ENCODE data around the gene CACNA1D.

The CACNA1D gene

GRCh38 chr3:53643757-53644156, 149.3 kb downstream of the CACNA1D start:
- WGBS, 2 experiments = 79% methylated on average over 3 to 4 of the region's 4 CpGs
- H3K27ac ChIP-seq (ENCODE audit: insufficient read depth, low read depth, low read length, poor library complexity, severe bottlenecking) = no peak overlapping the region

GRCh38 chr3:53645754-53646153, 151.3 kb downstream of the CACNA1D start:
- no peaks in the 10 kb centered on the region for H3K27me3 ChIP-seq (ENCODE audit: control insufficient read depth, insufficient read depth, low read length, poor library complexity, severe bottlenecking)
- no peak overlapping the region for H3K27ac ChIP-seq (ENCODE audit: insufficient read depth, low read depth, low read length, poor library complexity, severe bottlenecking)
- H3K4me3 ChIP-seq (ENCODE audit: insufficient read depth, low read depth, low read length) = no peak overlapping the region
- no peaks in the 10 kb centered on the region for H3K4me1 ChIP-seq (ENCODE audit: control insufficient read depth, insufficient read depth, low read length)
- 94 to 96% methylated on average over 3 of the region's 3 CpGs for WGBS, 2 experiments
- no peaks in the 10 kb centered on the region for H3K36me3 ChIP-seq (ENCODE audit: control insufficient read depth, insufficient read depth, low read length)
- no peaks in the 10 kb centered on the region for H3K9me3 ChIP-seq (ENCODE audit: control insufficient read depth, low read length)

More at GRCh38 chr3:53643757-53644156, 149.3 kb downstream of the CACNA1D start:
- no peaks in the 10 kb centered on the region for H3K27me3 ChIP-seq (ENCODE audit: control insufficient read depth, insufficient read depth, low read length, poor library complexity, severe bottlenecking)
- H3K4me3 ChIP-seq (ENCODE audit: insufficient read depth, low read depth, low read length) = no peak overlapping the region
- H3K4me1 ChIP-seq (ENCODE audit: control insufficient read depth, insufficient read depth, low read length) = no peaks in the 10 kb centered on the region
- H3K9me3 ChIP-seq (ENCODE audit: control insufficient read depth, low read length) = no peaks in the 10 kb centered on the region
- no peaks in the 10 kb centered on the region for H3K36me3 ChIP-seq (ENCODE audit: control insufficient read depth, insufficient read depth, low read length)

- WGBS, 2 experiments = 88 to 94% methylated on average over 3 of the region's 3 CpGs
- no peaks in the 10 kb centered on the region for H3K27me3 ChIP-seq (ENCODE audit: control insufficient read depth, insufficient read depth, low read length, poor library complexity, severe bottlenecking)
- no peaks in the 10 kb centered on the region for H3K4me1 ChIP-seq (ENCODE audit: control insufficient read depth, insufficient read depth, low read length)
- H3K27ac ChIP-seq (ENCODE audit: insufficient read depth, low read depth, low read length, poor library complexity, severe bottlenecking) = no peak overlapping the region
- H3K4me3 ChIP-seq (ENCODE audit: insufficient read depth, low read depth, low read length) = no peak overlapping the region
- no peaks in the 10 kb centered on the region for H3K36me3 ChIP-seq (ENCODE audit: control insufficient read depth, insufficient read depth, low read length)
- no peaks in the 10 kb centered on the region for H3K9me3 ChIP-seq (ENCODE audit: control insufficient read depth, low read length)
Observed at GRCh38 chr3:53646723-53647122, 152.3 kb downstream of the CACNA1D start.

- WGBS, 2 experiments = 91 to 93% methylated on average over 4 of the region's 4 CpGs
- no peaks in the 10 kb centered on the region for H3K36me3 ChIP-seq (ENCODE audit: control insufficient read depth, insufficient read depth, low read length)
Observed at GRCh38 chr3:53649816-53650215, 155.4 kb downstream of the CACNA1D start.

GRCh38 chr3:53650424-53650823, 156.0 kb downstream of the CACNA1D start:
- Histone ChIP-seq H3K27ac (ENCODE audit: insufficient read depth, low read depth, low read length, poor library complexity, severe bottlenecking) (no peak overlapping the region), H3K9me3 (ENCODE audit: control insufficient read depth, low read length) (no peaks in the 10 kb centered on the region), H3K27me3 (ENCODE audit: control insufficient read depth, insufficient read depth, low read length, poor library complexity, severe bottlenecking) (no peaks in the 10 kb centered on the region), H3K36me3 (ENCODE audit: control insufficient read depth, insufficient read depth, low read length) (no peaks in the 10 kb centered on the region), H3K4me1 (ENCODE audit: control insufficient read depth, insufficient read depth, low read length) (no peaks in the 10 kb centered on the region), H3K4me3 (ENCODE audit: insufficient read depth, low read depth, low read length) (no peak overlapping the region)
- WGBS, 2 experiments = 94 to 96% methylated on average over 5 of the region's 5 CpGs

More at GRCh38 chr3:53649816-53650215, 155.4 kb downstream of the CACNA1D start:
- Histone ChIP-seq H3K27me3 (ENCODE audit: control insufficient read depth, insufficient read depth, low read length, poor library complexity, severe bottlenecking) (no peaks in the 10 kb centered on the region), H3K9me3 (ENCODE audit: control insufficient read depth, low read length) (no peaks in the 10 kb centered on the region), H3K4me3 (ENCODE audit: insufficient read depth, low read depth, low read length) (no peak overlapping the region), H3K27ac (ENCODE audit: insufficient read depth, low read depth, low read length, poor library complexity, severe bottlenecking) (no peak overlapping the region), H3K4me1 (ENCODE audit: control insufficient read depth, insufficient read depth, low read length) (no peaks in the 10 kb centered on the region)

GRCh38 chr3:53650928-53651661, 156.7 kb downstream of the CACNA1D start:
- Histone ChIP-seq H3K27ac (ENCODE audit: insufficient read depth, low read depth, low read length, poor library complexity, severe bottlenecking) (no peak overlapping the region), H3K9me3 (ENCODE audit: control insufficient read depth, low read length) (no peaks in the 10 kb centered on the region), H3K4me3 (ENCODE audit: insufficient read depth, low read depth, low read length) (no peak overlapping the region), H3K27me3 (ENCODE audit: control insufficient read depth, insufficient read depth, low read length, poor library complexity, severe bottlenecking) (no peaks in the 10 kb centered on the region), H3K4me1 (ENCODE audit: control insufficient read depth, insufficient read depth, low read length) (no peaks in the 10 kb centered on the region), H3K36me3 (ENCODE audit: control insufficient read depth, insufficient read depth, low read length) (no peaks in the 10 kb centered on the region)
- WGBS, 2 experiments = 95% methylated on average over 4 to 5 of the region's 5 CpGs

GRCh38 chr3:53651927-53652326, 157.5 kb downstream of the CACNA1D start:
- no peaks in the 10 kb centered on the region for H3K27me3 ChIP-seq (ENCODE audit: control insufficient read depth, insufficient read depth, low read length, poor library complexity, severe bottlenecking)
- no peaks in the 10 kb centered on the region for H3K36me3 ChIP-seq (ENCODE audit: control insufficient read depth, insufficient read depth, low read length)
- 95 to 97% methylated on average over 8 of the region's 8 CpGs for WGBS, 2 experiments
- H3K4me3 ChIP-seq (ENCODE audit: insufficient read depth, low read depth, low read length) = no peak overlapping the region
- H3K9me3 ChIP-seq (ENCODE audit: control insufficient read depth, low read length) = no peaks in the 10 kb centered on the region
- H3K27ac ChIP-seq (ENCODE audit: insufficient read depth, low read depth, low read length, poor library complexity, severe bottlenecking) = no peak overlapping the region
- no peaks in the 10 kb centered on the region for H3K4me1 ChIP-seq (ENCODE audit: control insufficient read depth, insufficient read depth, low read length)

GRCh38 chr3:53657651-53658050, 163.2 kb downstream of the CACNA1D start:
- Histone ChIP-seq H3K27me3 (ENCODE audit: control insufficient read depth, insufficient read depth, low read length, poor library complexity, severe bottlenecking) (no peaks in the 10 kb centered on the region), H3K4me3 (ENCODE audit: insufficient read depth, low read depth, low read length) (no peak overlapping the region), H3K4me1 (ENCODE audit: control insufficient read depth, insufficient read depth, low read length) (no peaks in the 10 kb centered on the region), H3K9me3 (ENCODE audit: control insufficient read depth, low read length) (no peaks in the 10 kb centered on the region), H3K36me3 (ENCODE audit: control insufficient read depth, insufficient read depth, low read length) (no peaks in the 10 kb centered on the region), H3K27ac (ENCODE audit: insufficient read depth, low read depth, low read length, poor library complexity, severe bottlenecking) (no peak overlapping the region)
- WGBS, 2 experiments = 86 to 95% methylated on average over 1 of the region's 1 CpG

- no peak overlapping the region for H3K27ac ChIP-seq (ENCODE audit: insufficient read depth, low read depth, low read length, poor library complexity, severe bottlenecking)
- H3K4me1 ChIP-seq (ENCODE audit: control insufficient read depth, insufficient read depth, low read length) = no peaks in the 10 kb centered on the region
- H3K36me3 ChIP-seq (ENCODE audit: control insufficient read depth, insufficient read depth, low read length) = no peaks in the 10 kb centered on the region
- H3K9me3 ChIP-seq (ENCODE audit: control insufficient read depth, low read length) = no peaks in the 10 kb centered on the region
- 88 to 91% methylated on average over 6 of the region's 6 CpGs for WGBS, 2 experiments
- no peak overlapping the region for H3K4me3 ChIP-seq (ENCODE audit: insufficient read depth, low read depth, low read length)
- H3K27me3 ChIP-seq (ENCODE audit: control insufficient read depth, insufficient read depth, low read length, poor library complexity, severe bottlenecking) = no peaks in the 10 kb centered on the region
Observed at GRCh38 chr3:53658613-53659193, 164.3 kb downstream of the CACNA1D start.

- Histone ChIP-seq H3K36me3 (ENCODE audit: control insufficient read depth, insufficient read depth, low read length) (no peaks in the 10 kb centered on the region), H3K27ac (ENCODE audit: insufficient read depth, low read depth, low read length, poor library complexity, severe bottlenecking) (no peak overlapping the region), H3K9me3 (ENCODE audit: control insufficient read depth, low read length) (no peaks in the 10 kb centered on the region), H3K4me3 (ENCODE audit: insufficient read depth, low read depth, low read length) (no peak overlapping the region), H3K4me1 (ENCODE audit: control insufficient read depth, insufficient read depth, low read length) (no peaks in the 10 kb centered on the region), H3K27me3 (ENCODE audit: control insufficient read depth, insufficient read depth, low read length, poor library complexity, severe bottlenecking) (no peaks in the 10 kb centered on the region)
- 74 to 81% methylated on average over 6 to 7 of the region's 7 CpGs for WGBS, 2 experiments
Observed at GRCh38 chr3:53659996-53660395, 165.6 kb downstream of the CACNA1D start.
